Mononuclear cell (primary cell): Measurements from ENCODE around the gene SBF2. TPM values are rescaled to one million over a fixed set of nuclear protein-coding genes. Genes with fewer than 3 reads are reported as not detected.

Experiments
- H3K27me3 ChIP-seq: 2 replicates; pipeline ENCODE4 v1.6.0; 2011; ENCODE audit warnings: low read length, control low read depth; ENCODE audit not compliant: insufficient read depth
- H3K4me1 ChIP-seq: 2 replicates; pipeline ENCODE4 v1.5.1; 2011; ENCODE audit warnings: mild to moderate bottlenecking, low read length, control low read depth; ENCODE audit not compliant: insufficient read depth
- H3K4me3 ChIP-seq: 2 replicates; pipeline ENCODE4 v1.5.1; 2011; ENCODE audit warnings: mild to moderate bottlenecking, low read length, moderate library complexity
- H3K9me3 ChIP-seq: 2 replicates; pipeline ENCODE4 v1.5.1; 2011; ENCODE audit warnings: low read depth, mild to moderate bottlenecking, control low read depth, low read length
- total RNA-seq: library from RNA; depleted of rRNA; stranded (reverse); fragments of >200 nt; gene quantifications from one replicate; pipeline ENCODE4 v1.2.3, GENCODE V29; 2012

SBF2 gene
- total RNA-seq, 1 donor = 35.1 TPM

- Histone ChIP-seq H3K4me1 (no peaks in the 10 kb centered on the region), H3K4me3 (no peak overlapping the region)
These were observed 466.3 kb downstream of the SBF2 start for GRCh38 chr11:9827708-9828107.

GRCh38 chr11:9826390-9826789 is 467.6 kb downstream of the SBF2 start:
- H3K27me3 ChIP-seq = no peaks in the 10 kb centered on the region
- H3K4me1 ChIP-seq = no peaks in the 10 kb centered on the region
- H3K9me3 ChIP-seq = no peaks in the 10 kb centered on the region
- no peak overlapping the region for H3K4me3 ChIP-seq

More at GRCh38 chr11:9827708-9828107, 466.3 kb downstream of the SBF2 start:
- no peaks in the 10 kb centered on the region for H3K27me3 ChIP-seq
- H3K9me3 ChIP-seq = no peaks in the 10 kb centered on the region

GRCh38 chr11:9825895-9826294 is 468.1 kb downstream of the SBF2 start:
- H3K27me3 ChIP-seq = no peaks in the 10 kb centered on the region
- H3K4me1 ChIP-seq = no peaks in the 10 kb centered on the region
- no peaks in the 10 kb centered on the region for H3K9me3 ChIP-seq
- H3K4me3 ChIP-seq = no peak overlapping the region

- Histone ChIP-seq H3K9me3 (no peaks in the 10 kb centered on the region), H3K27me3 (no peaks in the 10 kb centered on the region)
These were observed 468.7 kb downstream of the SBF2 start for GRCh38 chr11:9825315-9825714.

GRCh38 chr11:9823887-9824385 is 470.1 kb downstream of the SBF2 start:
- no peaks in the 10 kb centered on the region for H3K4me1 ChIP-seq
- H3K4me3 ChIP-seq = no peak overlapping the region
- H3K27me3 ChIP-seq = no peaks in the 10 kb centered on the region
- H3K9me3 ChIP-seq = no peaks in the 10 kb centered on the region

More at GRCh38 chr11:9825315-9825714, 468.7 kb downstream of the SBF2 start:
- Histone ChIP-seq H3K4me3 (no peak overlapping the region), H3K4me1 (no peaks in the 10 kb centered on the region)

GRCh38 chr11:9823439-9823838 is 470.6 kb downstream of the SBF2 start:
- Histone ChIP-seq H3K9me3 (no peaks in the 10 kb centered on the region), H3K4me3 (no peak overlapping the region), H3K4me1 (no peaks in the 10 kb centered on the region), H3K27me3 (no peaks in the 10 kb centered on the region)

GRCh38 chr11:9821008-9821752 is 472.8 kb downstream of the SBF2 start:
- Histone ChIP-seq H3K9me3 (no peaks in the 10 kb centered on the region), H3K4me3 (no peak overlapping the region), H3K4me1 (no peaks in the 10 kb centered on the region), H3K27me3 (no peaks in the 10 kb centered on the region)

GRCh38 chr11:9820260-9820659 is 473.8 kb downstream of the SBF2 start:
- no peaks in the 10 kb centered on the region for H3K4me1 ChIP-seq
- H3K4me3 ChIP-seq = no peak overlapping the region
- H3K9me3 ChIP-seq = no peaks in the 10 kb centered on the region
- H3K27me3 ChIP-seq = no peaks in the 10 kb centered on the region

GRCh38 chr11:9817191-9817590 is 476.8 kb downstream of the SBF2 start:
- Histone ChIP-seq H3K27me3 (no peaks in the 10 kb centered on the region), H3K9me3 (no peaks in the 10 kb centered on the region), H3K4me1 (no peaks in the 10 kb centered on the region), H3K4me3 (no peak overlapping the region)

GRCh38 chr11:9815486-9816136 is 478.4 kb downstream of the SBF2 start:
- Histone ChIP-seq H3K4me1 (no peaks in the 10 kb centered on the region), H3K4me3 (no peak overlapping the region), H3K9me3 (no peaks in the 10 kb centered on the region), H3K27me3 (no peaks in the 10 kb centered on the region)

GRCh38 chr11:9814108-9814507 is 479.9 kb downstream of the SBF2 start:
- Histone ChIP-seq H3K4me1 (no peaks in the 10 kb centered on the region), H3K4me3 (no peak overlapping the region), H3K9me3 (no peaks in the 10 kb centered on the region), H3K27me3 (no peaks in the 10 kb centered on the region)

- H3K4me1 ChIP-seq = no peaks in the 10 kb centered on the region
- H3K4me3 ChIP-seq = no peak overlapping the region
- no peaks in the 10 kb centered on the region for H3K27me3 ChIP-seq
- H3K9me3 ChIP-seq = no peaks in the 10 kb centered on the region
These were observed 485.1 kb downstream of the SBF2 start for GRCh38 chr11:9808943-9809342.

GRCh38 chr11:9806946-9807687 is 486.9 kb downstream of the SBF2 start:
- no peaks in the 10 kb centered on the region for H3K9me3 ChIP-seq
- H3K4me1 ChIP-seq = no peaks in the 10 kb centered on the region
- no peaks in the 10 kb centered on the region for H3K27me3 ChIP-seq
- no peak overlapping the region for H3K4me3 ChIP-seq

GRCh38 chr11:9804419-9804902 is 489.6 kb downstream of the SBF2 start:
- H3K4me3 ChIP-seq = no peak overlapping the region
- no peaks in the 10 kb centered on the region for H3K9me3 ChIP-seq
- no peaks in the 10 kb centered on the region for H3K27me3 ChIP-seq
- no peaks in the 10 kb centered on the region for H3K4me1 ChIP-seq
